A673 (cell line): ENCODE results near the gene AOPEP. TPM values are rescaled to one million over a fixed set of nuclear protein-coding genes. Genes with fewer than 3 reads are reported as not detected.

Experiments
- BruUV-seq: library from RNA; stranded (reverse); fragments of 400-500 nt; replicated peaks from 2 replicates; lab custom pipeline; 2021; lab: Mats Ljungman, UMichigan
- CTCF ChIA-PET: fragments of 300-600 bp; sonication (Branson Sonifier 250); formaldehyde crosslinking; loops from one replicate; lab custom pipeline; 2022; ENCODE audit warnings: antibody characterized with exemption; lab: Charles Lee
- POLR2A ChIA-PET: fragments of 300-600 bp; sonication (Branson Sonifier 250); formaldehyde crosslinking; loops from one replicate; lab custom pipeline; 2022; ENCODE audit warnings: antibody characterized with exemption; ENCODE audit not compliant: low non-redundant PET; lab: Charles Lee
- DNase-seq: peaks from one replicate; pipeline ENCODE4 v3.0.0-alpha.2; 2015; ENCODE audit warnings: low spot score
- H3K27ac ChIP-seq: fragments of 200-600 bp; sonication (generic); 2 replicates; pipeline ENCODE4 v1.5.1; 2016; ENCODE audit warnings: mixed run types, low read depth, mild to moderate bottlenecking, mixed read lengths, antibody characterized with exemption, low read length; ENCODE audit not compliant: poor library complexity, severe bottlenecking
- H3K27me3 ChIP-seq: fragments of 200-600 bp; sonication (generic); replicated peaks from 2 replicates; pipeline ENCODE4 v1.6.1; 2017; ENCODE audit warnings: mixed run types, low read depth, mild to moderate bottlenecking, mixed read lengths, antibody characterized with exemption, low read length; ENCODE audit not compliant: insufficient read depth, poor library complexity
- H3K36me3 ChIP-seq: fragments of 200-600 bp; sonication (generic); 2 replicates; pipeline ENCODE4 v1.6.1; 2016; ENCODE audit warnings: mixed run types, mild to moderate bottlenecking, mixed read lengths, antibody characterized with exemption, low read length; ENCODE audit not compliant: insufficient read depth, poor library complexity, severe bottlenecking
- H3K4me1 ChIP-seq: fragments of 200-600 bp; sonication (generic); 2 replicates; pipeline ENCODE4 v1.6.1; 2017; ENCODE audit warnings: mixed run types, mild to moderate bottlenecking, mixed read lengths, antibody characterized with exemption, low read length; ENCODE audit not compliant: insufficient read depth, poor library complexity, severe bottlenecking
- H3K4me3 ChIP-seq: fragments of 200-600 bp; sonication (generic); 2 replicates; pipeline ENCODE4 v1.5.1; 2016; ENCODE audit warnings: low read depth, mixed run types, mild to moderate bottlenecking, mixed read lengths, low read length; ENCODE audit not compliant: poor library complexity, severe bottlenecking
- H3K9me3 ChIP-seq: fragments of 200-600 bp; sonication (generic); 2 replicates; pipeline ENCODE4 v1.6.1; 2016; ENCODE audit warnings: mixed run types, low read depth, mild to moderate bottlenecking, mixed read lengths, antibody characterized with exemption, low read length; ENCODE audit not compliant: poor library complexity, severe bottlenecking
- EZH2 ChIP-seq: fragments of 200-600 bp; sonication (generic); IDR thresholded peaks from 2 replicates; pipeline ENCODE4 v1.6.1; 2017; ENCODE audit warnings: borderline replicate concordance, low read depth, mild to moderate bottlenecking, mixed read lengths, antibody characterized with exemption, low read length; ENCODE audit not compliant: poor library complexity, severe bottlenecking
- intact Hi-C: fragments of 100-400 bp; cut with micrococcal nuclease; formaldehyde crosslinking; loops from one replicate; pipeline ENCODE4 v1.10.0; 2022; ENCODE audit not compliant: unreplicated experiment
- total RNA-seq: library from RNA; stranded (reverse); gene quantifications from 2 replicates; pipeline ENCODE4 v1.2.3, GENCODE V29; 2021
- TF ChIP-seq, protein P1 (sequence below): fragments of 300-800, 200-600 bp; sonication (generic); conservative IDR thresholded peaks from 2 replicates; pipeline ENCODE4 v1.5.1; 2017; ENCODE audit warnings: low read depth, mild to moderate bottlenecking, antibody characterized with exemption, low read length, moderate library complexity, mixed read lengths

Gene AOPEP
- total RNA-seq, 1 experiment from 2014 or later = 17.5 TPM

GRCh38 chr9:95073918-95074317, 347.4 kb downstream of the AOPEP start:
- Histone ChIP-seq H3K9me3 (no peaks in the 10 kb centered on the region), H3K27me3 (no peaks in the 10 kb centered on the region), H3K27ac (no peak overlapping the region), H3K4me1 (no peaks in the 10 kb centered on the region), H3K36me3 (no peaks in the 10 kb centered on the region), H3K4me3 (no peak overlapping the region)
- ChIA-PET CTCF (no interaction called here), POLR2A (no interaction called here)
- intact Hi-C loops = no loop called here
- no peak for TF ChIP-seq EZH2
- TF ChIP-seq, protein P1, sequence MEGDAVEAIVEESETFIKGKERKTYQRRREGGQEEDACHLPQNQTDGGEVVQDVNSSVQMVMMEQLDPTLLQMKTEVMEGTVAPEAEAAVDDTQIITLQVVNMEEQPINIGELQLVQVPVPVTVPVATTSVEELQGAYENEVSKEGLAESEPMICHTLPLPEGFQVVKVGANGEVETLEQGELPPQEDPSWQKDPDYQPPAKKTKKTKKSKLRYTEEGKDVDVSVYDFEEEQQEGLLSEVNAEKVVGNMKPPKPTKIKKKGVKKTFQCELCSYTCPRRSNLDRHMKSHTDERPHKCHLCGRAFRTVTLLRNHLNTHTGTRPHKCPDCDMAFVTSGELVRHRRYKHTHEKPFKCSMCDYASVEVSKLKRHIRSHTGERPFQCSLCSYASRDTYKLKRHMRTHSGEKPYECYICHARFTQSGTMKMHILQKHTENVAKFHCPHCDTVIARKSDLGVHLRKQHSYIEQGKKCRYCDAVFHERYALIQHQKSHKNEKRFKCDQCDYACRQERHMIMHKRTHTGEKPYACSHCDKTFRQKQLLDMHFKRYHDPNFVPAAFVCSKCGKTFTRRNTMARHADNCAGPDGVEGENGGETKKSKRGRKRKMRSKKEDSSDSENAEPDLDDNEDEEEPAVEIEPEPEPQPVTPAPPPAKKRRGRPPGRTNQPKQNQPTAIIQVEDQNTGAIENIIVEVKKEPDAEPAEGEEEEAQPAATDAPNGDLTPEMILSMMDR = no peak
- DNase-seq = no peak
- no TSS peak for BruUV-seq

GRCh38 chr9:95074632-95075031, 348.1 kb downstream of the AOPEP start:
- no TSS peak for BruUV-seq
- H3K4me1 ChIP-seq = no peaks in the 10 kb centered on the region
- intact Hi-C loops = no loop called here
- no peak overlapping the region for H3K4me3 ChIP-seq
- no peak overlapping the region for H3K27ac ChIP-seq
- ChIA-PET POLR2A (no interaction called here), CTCF (no interaction called here)
- TF ChIP-seq EZH2 = no peak
- TF ChIP-seq, protein P1 = no peak
- no peaks in the 10 kb centered on the region for H3K9me3 ChIP-seq
- no peak for DNase-seq
- H3K36me3 ChIP-seq = no peaks in the 10 kb centered on the region
- H3K27me3 ChIP-seq = no peaks in the 10 kb centered on the region

- ChIA-PET CTCF (no interaction called here), POLR2A (no interaction called here)
- DNase-seq = no peak
- no peaks in the 10 kb centered on the region for H3K9me3 ChIP-seq
- H3K4me3 ChIP-seq = no peak overlapping the region
- no peaks in the 10 kb centered on the region for H3K4me1 ChIP-seq
- TF ChIP-seq, protein P1 = no peak
- TF ChIP-seq EZH2 = no peak
- intact Hi-C loops = no loop called here
- no peak overlapping the region for H3K27ac ChIP-seq
- H3K36me3 ChIP-seq = no peaks in the 10 kb centered on the region
- no TSS peak for BruUV-seq
- H3K27me3 ChIP-seq = no peaks in the 10 kb centered on the region
Measured at GRCh38 chr9:95075700-95076099, 349.2 kb downstream of the AOPEP start.
